ENCODE measurements around the gene HERC4.
"Not testable (repeated sequence)": the region's sequence is repeated elsewhere in the genome, so short reads cannot be mapped to it uniquely, and the experiment has no call there.

HERC4 gene

GRCh38 chr10:67883710-67884312 is 191.3 kb downstream of the HERC4 start:
- DNase-seq (ENCODE audit: insufficient read length, low spot score) = no peak
- no peak for TF ChIP-seq SPI1 (IDR thresholded peaks at IDR 0.05; ENCODE audit: low read depth, low read length)
- TF ChIP-seq TAF1 (IDR thresholded peaks at IDR 0.05; ENCODE audit: low read depth, low read length) = no peak
- no peak for TF ChIP-seq POLR2AphosphoS5 (IDR thresholded peaks at IDR 0.05; ENCODE audit: low read depth, low read length)
- no peak for TF ChIP-seq POU2F2 (IDR thresholded peaks at IDR 0.05; ENCODE audit: low read depth, low read length)
- no peak for TF ChIP-seq PAX5 (IDR thresholded peaks at IDR 0.05; ENCODE audit: insufficient read depth, low read length, severe bottlenecking)
- no peak for TF ChIP-seq POLR2A (IDR thresholded peaks at IDR 0.05; ENCODE audit: low read depth, low read length)
- FAIRE-seq = no peak

GRCh38 chr10:67878133-67878532 is 196.9 kb downstream of the HERC4 start:
- no peak for FAIRE-seq
- TF ChIP-seq PAX5 (IDR thresholded peaks at IDR 0.05; ENCODE audit: insufficient read depth, low read length, severe bottlenecking) (no peak), POLR2AphosphoS5 (IDR thresholded peaks at IDR 0.05; ENCODE audit: low read depth, low read length) (no peak)
- no peak for DNase-seq (ENCODE audit: insufficient read length, low spot score)

GRCh38 chr10:67877421-67877820 is 197.7 kb downstream of the HERC4 start:
- DNase-seq (ENCODE audit: insufficient read length, low spot score); FAIRE-seq: not testable (repeated sequence)

GRCh38 chr10:67875340-67876238 is 199.5 kb downstream of the HERC4 start:
- DNase-seq (ENCODE audit: insufficient read length, low spot score) = no peak
- TF ChIP-seq POU2F2 (IDR thresholded peaks at IDR 0.05; ENCODE audit: low read depth, low read length) = no peak
- TF ChIP-seq TAF1 (IDR thresholded peaks at IDR 0.05; ENCODE audit: low read depth, low read length) = no peak
- TF ChIP-seq POLR2A (IDR thresholded peaks at IDR 0.05; ENCODE audit: low read depth, low read length) = no peak
- TF ChIP-seq POLR2AphosphoS5 (IDR thresholded peaks at IDR 0.05; ENCODE audit: low read depth, low read length) = no peak
- no peak for TF ChIP-seq PAX5 (IDR thresholded peaks at IDR 0.05; ENCODE audit: insufficient read depth, low read length, severe bottlenecking)
- TF ChIP-seq SPI1 (IDR thresholded peaks at IDR 0.05; ENCODE audit: low read depth, low read length) = no peak
- FAIRE-seq = no peak

Data from GM12891 (cell line).